HUES6 (cell line): ENCODE data around the gene CEBPB.
"Not testable (repeated sequence)": the region's sequence is repeated elsewhere in the genome, so short reads cannot be mapped to it uniquely, and the experiment has no call there.

Experiments used
- H3K27ac ChIP-seq: 2 replicates; pipeline ENCODE4 v1.7.0; 2013; ENCODE audit warnings: low read depth, mild to moderate bottlenecking, low read length, inconsistent platforms
- H3K27me3 ChIP-seq: 2 replicates; pipeline ENCODE4 v1.6.1; 2013; ENCODE audit warnings: low read length; ENCODE audit not compliant: control insufficient read depth, insufficient read depth
- H3K36me3 ChIP-seq: 2 replicates; pipeline ENCODE4 v1.6.1; 2013; ENCODE audit warnings: low read length; ENCODE audit not compliant: control insufficient read depth, insufficient read depth
- H3K4me1 ChIP-seq: 2 replicates; pipeline ENCODE4 v1.6.1; 2013; ENCODE audit warnings: low read length; ENCODE audit not compliant: control insufficient read depth, insufficient read depth
- H3K4me3 ChIP-seq: 2 replicates; pipeline ENCODE4 v1.5.1; 2013; ENCODE audit warnings: low read depth, low read length
- H3K9ac ChIP-seq: one replicate; pipeline ENCODE4 v1.6.1; 2013; ENCODE audit warnings: mild to moderate bottlenecking, low read length
- H3K9me3 ChIP-seq: 2 replicates; pipeline ENCODE4 v1.6.1; 2013; ENCODE audit warnings: low read depth, low read length; ENCODE audit not compliant: control insufficient read depth, insufficient read depth

The CEBPB gene

DNA sequence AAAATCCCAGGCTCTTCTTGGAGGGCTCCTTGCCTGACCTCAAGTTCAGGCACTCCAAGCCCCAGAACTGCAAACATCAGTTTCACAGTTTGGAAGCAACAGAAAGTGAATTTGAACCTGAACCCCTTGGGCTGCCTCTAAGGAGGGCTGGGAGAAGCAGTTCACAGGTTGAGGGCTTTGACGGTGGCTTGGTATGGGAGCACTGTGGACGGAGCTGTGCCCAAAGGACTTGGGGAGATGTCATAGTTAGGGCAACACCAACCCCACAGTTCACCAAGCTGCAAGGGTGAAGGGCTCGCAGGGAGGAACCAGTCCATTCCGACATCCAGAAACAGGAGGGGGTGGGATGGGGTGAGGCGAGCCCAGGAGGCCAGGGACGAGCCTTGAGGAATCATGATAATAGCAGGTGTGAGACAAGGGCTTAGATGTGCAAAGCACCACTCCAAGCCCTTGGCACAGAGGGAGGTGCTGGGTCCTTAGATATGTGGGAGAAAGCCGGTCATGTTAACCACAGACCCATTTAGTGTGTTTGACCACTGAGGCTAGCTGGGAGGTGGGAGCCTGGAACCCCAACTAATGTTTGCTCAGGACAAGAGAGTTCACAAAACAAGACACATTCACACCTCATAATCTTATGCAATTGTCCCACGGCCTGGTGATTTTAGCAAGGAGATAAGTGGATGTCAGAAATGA lies 4.3 kb downstream of the CEBPB start:
- no peak overlapping the region for H3K9ac ChIP-seq
- no peak overlapping the region for H3K27ac ChIP-seq
- no peaks in the 10 kb centered on the region for H3K27me3 ChIP-seq
- H3K9me3 ChIP-seq: peaks cover 7% of the 10 kb centered on the region
- H3K4me1 ChIP-seq: peaks cover 30% of the 10 kb centered on the region
- H3K36me3 ChIP-seq: no peaks in the 10 kb centered on the region
- no peak overlapping the region for H3K4me3 ChIP-seq

DNA sequence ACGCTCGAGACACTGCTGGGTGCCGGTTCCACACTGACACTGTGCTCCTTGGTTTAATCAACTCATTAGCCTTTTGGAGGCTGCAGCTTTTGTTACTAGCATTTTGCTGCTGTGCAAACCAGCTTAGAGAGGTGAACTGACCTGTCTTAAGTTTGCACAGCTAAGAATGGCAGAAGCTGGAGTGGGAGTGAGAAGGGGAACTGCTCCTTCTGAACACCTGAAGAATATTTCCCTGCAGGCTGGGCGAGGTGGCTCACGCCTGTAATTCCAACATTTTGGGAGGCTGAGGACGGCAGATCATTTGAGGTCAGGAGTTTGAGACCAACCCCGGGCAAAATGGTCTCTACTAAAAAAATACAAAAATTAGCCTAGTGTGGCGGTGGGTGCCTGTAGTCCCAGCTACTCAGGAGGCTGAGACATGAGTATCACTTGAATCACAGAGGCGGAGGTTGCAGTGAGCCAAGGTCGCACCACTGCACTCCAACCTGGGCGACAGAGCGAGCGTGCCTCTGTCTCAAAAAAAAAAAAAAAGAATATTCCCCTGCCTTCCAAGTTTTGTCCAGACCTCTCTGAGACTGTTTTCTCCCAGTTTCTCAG lies 5.0 kb downstream of the CEBPB start:
- no peak overlapping the region for H3K27ac ChIP-seq
- peaks cover 35% of the 10 kb centered on the region for H3K4me1 ChIP-seq
- no peak overlapping the region for H3K4me3 ChIP-seq
- H3K27me3 ChIP-seq: no peaks in the 10 kb centered on the region
- peaks cover 7% of the 10 kb centered on the region for H3K9me3 ChIP-seq
- no peak overlapping the region for H3K9ac ChIP-seq
- no peaks in the 10 kb centered on the region for H3K36me3 ChIP-seq

DNA sequence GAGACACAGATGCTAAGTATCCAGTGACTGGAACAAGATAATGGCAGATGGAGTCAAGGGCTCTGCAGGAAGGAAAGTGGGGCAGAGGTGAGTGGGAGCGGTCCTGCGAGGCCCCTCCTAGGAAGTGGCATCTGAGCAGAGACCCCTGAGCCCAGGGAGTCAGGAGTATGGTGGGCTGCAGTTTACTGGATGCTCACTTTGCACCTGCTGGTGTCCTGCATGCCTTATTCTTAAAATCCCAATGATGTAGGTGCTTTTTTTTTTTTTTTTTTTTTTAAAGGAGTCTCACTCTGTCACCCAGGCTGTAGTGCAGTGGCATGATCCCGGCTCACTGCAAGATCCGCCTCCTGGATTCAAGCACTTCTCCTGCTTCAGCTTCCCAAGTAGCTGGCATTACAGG lies 5.6 kb downstream of the CEBPB start:
- H3K4me3 ChIP-seq: no peak overlapping the region
- peaks cover 35% of the 10 kb centered on the region for H3K4me1 ChIP-seq
- H3K9me3 ChIP-seq: peaks cover 7% of the 10 kb centered on the region
- H3K27ac ChIP-seq: no peak overlapping the region
- no peaks in the 10 kb centered on the region for H3K27me3 ChIP-seq
- H3K36me3 ChIP-seq: no peaks in the 10 kb centered on the region
- no peak overlapping the region for H3K9ac ChIP-seq

DNA sequence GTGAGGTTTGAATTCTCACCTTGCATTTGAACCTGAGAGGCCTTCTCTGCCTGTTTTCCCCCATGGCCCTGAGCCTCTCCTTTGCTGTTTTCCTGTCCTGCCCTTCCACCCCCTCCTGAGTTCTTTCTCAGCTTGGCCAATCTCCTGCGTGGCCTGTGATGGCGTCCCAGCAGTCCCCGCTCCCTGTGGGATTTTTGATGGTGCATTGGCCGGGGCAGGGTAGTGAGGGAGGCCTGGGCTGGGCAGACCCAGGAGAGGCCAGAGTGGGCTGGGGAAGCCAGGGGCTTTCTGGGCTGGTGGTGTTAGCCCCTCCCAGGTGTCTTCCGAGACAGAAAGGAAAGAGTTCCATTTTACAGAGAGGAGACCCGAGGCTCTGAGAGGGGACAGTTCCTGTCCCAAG lies 6.3 kb downstream of the CEBPB start:
- peaks cover 35% of the 10 kb centered on the region for H3K4me1 ChIP-seq
- H3K27me3 ChIP-seq: no peaks in the 10 kb centered on the region
- no peak overlapping the region for H3K9ac ChIP-seq
- H3K36me3 ChIP-seq: no peaks in the 10 kb centered on the region
- peaks cover 7% of the 10 kb centered on the region for H3K9me3 ChIP-seq
- H3K4me3 ChIP-seq: no peak overlapping the region
- H3K27ac ChIP-seq: no peak overlapping the region

DNA sequence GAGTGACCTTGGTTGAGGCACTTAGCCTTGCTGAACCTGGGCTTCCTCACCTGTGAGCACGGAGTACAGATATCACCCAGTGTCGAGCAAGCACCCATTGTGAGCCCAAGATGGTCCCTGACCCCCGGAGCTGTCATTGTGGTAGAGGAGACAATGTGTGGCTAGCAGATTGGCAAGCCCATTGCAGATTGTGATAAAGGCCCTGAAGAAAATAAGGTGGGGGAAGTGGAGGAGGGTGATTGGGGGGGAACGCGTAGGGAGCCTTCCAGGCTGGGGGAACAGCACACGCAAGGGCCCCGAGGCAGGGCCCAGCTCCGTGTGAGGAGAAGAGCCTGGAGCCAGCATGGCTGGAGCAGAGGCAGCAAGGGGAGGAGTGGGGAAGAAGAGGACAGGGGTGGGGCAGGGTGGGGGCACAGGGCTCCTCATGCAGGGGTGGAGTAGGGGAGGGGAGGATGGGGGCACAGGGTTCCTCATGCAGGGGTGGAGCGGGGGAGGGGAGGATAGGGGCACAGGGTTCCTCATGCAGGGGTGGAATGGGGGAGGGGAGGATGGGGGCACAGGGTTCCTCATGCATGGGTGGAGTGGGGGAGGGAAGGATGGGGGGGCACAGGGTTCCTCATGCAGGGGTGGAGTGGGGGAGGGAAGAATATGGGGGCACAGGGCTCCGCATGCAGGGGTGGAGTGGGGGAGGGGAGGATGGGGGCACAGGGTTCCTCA lies 7.0 kb downstream of the CEBPB start:
- Histone ChIP-seq H3K27me3 (no peaks in the 10 kb centered on the region), H3K9me3 (peaks cover 7% of the 10 kb centered on the region), H3K27ac (no peak overlapping the region), H3K9ac (no peak overlapping the region), H3K4me3 (no peak overlapping the region), H3K36me3 (no peaks in the 10 kb centered on the region), H3K4me1 (peaks cover 35% of the 10 kb centered on the region)

DNA sequence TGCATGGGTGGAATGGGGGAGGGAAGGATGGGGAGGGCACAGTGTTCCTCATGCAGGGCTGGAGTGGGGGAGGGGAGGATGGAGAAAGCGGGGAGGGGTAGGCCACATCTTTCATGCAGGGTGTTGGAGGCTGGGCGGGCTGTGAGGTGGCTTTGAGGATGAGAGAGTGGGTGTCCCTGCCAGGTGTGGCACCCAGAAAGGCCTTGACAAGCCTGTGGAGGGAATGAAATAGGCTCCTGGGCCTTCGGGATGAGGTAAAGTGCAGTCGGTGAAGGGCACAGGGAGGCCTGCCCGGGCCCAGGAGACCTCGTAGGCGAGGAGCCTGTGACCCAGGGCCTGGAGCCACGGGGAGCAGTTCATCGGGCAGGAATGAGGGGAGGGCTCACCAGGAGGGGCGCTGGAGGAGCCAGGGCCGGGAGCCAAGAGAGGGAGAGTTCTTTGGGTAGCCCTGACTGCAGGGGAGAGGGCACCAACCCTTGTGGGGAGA lies 7.6 kb downstream of the CEBPB start:
- H3K9ac ChIP-seq: no peak overlapping the region
- H3K27ac ChIP-seq: no peak overlapping the region
- no peaks in the 10 kb centered on the region for H3K36me3 ChIP-seq
- no peak overlapping the region for H3K4me3 ChIP-seq
- peaks cover 30% of the 10 kb centered on the region for H3K4me1 ChIP-seq
- peaks cover 8% of the 10 kb centered on the region for H3K9me3 ChIP-seq
- H3K27me3 ChIP-seq: no peaks in the 10 kb centered on the region

DNA sequence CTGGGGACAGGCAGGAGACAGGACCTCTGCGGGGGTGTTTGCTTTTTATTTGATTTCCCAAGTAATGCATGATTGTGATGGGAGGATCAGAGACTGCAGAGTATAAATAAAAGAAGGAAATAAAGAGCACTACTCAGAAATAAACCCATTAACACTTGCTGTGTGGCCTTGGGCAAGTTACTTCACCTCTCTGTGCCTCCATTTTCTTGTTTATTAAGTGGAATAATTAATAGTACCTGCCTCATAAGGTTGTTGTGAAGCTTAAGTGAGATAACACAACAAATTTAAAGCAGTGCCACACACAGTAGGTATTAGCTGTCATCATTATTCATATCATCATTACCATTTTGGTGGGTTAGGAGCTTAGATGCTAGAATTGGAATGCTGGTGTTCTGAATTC lies 8.1 kb downstream of the CEBPB start:
- Histone ChIP-seq H3K4me1 (peaks cover 25% of the 10 kb centered on the region), H3K36me3 (no peaks in the 10 kb centered on the region), H3K27ac (no peak overlapping the region), H3K9me3 (peaks cover 13% of the 10 kb centered on the region), H3K9ac (no peak overlapping the region), H3K4me3 (no peak overlapping the region), H3K27me3 (no peaks in the 10 kb centered on the region)

DNA sequence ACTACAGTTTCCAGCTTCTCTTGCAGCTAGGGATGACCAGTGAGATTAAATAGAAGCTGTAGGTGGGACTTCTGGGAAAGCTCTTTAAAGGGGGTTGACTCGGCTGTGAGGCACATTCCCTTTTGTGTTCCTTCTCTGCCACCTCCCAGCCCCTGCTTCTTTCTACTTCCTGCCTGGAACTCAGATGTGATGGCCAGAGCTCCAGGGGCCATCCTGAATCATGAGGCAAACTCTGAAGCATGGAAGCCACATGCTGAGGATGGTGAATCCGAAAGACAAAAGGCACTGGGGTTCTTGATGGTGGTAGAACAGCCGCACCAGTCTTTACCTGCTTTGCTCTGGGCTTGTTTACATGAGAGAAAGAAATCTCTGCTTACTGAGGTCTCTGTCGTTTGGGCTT lies 9.1 kb downstream of the CEBPB start:
- Histone ChIP-seq H3K9me3 (peaks cover 20% of the 10 kb centered on the region), H3K36me3 (no peaks in the 10 kb centered on the region), H3K27me3 (no peaks in the 10 kb centered on the region), H3K9ac (no peak overlapping the region), H3K27ac (no peak overlapping the region), H3K4me1 (peaks cover 15% of the 10 kb centered on the region; the same call in 1 of the 2 replicates), H3K4me3 (no peak overlapping the region)

DNA sequence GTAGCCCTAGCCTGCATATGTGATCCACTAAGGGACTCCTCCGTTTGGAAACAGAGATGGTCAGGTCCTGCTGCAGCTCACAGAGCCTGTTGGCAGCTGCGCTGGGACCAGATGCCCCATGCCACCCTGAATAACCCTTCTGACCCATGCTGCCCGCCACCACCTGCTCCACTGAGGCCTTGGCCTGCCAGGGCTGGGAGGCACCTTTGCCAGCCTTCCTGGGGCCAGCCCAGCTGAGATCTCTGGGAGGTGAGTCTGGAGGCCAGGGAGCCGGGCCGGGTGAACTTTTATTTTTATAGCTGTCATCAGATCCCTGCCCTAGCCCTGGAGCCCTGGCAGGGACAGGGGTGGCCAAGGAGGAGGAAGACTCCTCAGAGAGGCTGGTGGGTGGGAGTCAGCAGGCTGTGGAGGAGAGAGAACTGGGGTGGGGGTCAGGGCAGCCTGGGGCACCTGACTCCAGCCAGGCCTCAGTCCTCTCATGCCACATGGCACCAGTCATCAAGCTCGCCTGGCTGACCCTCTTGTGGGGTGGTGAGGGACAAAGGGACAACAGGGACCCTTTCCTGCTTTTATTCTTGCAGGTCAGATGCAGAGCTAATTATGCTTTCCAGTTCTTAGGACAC lies 10.0 kb downstream of the CEBPB start:
- H3K9me3 ChIP-seq: peaks cover 20% of the 10 kb centered on the region
- H3K9ac ChIP-seq: no peak overlapping the region
- H3K4me3 ChIP-seq: no peak overlapping the region
- H3K4me1 ChIP-seq: peaks cover 6% of the 10 kb centered on the region; the same call in 1 of the 2 replicates
- H3K27ac ChIP-seq: no peak overlapping the region
- H3K27me3 ChIP-seq: no peaks in the 10 kb centered on the region
- no peaks in the 10 kb centered on the region for H3K36me3 ChIP-seq

DNA sequence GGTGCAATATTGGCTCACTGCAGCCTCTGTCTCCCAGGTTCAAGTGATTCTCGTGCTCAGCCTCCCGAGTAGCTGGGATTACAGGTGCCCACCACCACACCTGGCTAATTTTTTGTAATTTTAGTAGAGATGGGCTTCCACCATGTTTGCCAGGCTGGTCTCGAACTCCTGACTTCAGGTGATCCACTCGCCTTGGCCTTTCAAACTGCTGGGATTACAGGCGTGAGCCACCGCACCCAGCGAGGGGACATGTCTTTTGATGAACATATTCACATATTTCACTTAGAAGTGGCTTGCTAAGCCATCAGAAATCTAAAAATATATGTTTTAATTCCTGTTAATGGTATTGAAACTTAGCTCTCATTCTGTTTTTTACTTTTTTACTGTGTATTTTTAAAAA lies 11.1 kb downstream of the CEBPB start:
- not testable (repeated sequence) for H3K4me1 ChIP-seq, H3K4me3 ChIP-seq, H3K27ac ChIP-seq, H3K27me3 ChIP-seq, H3K9ac ChIP-seq, H3K36me3 ChIP-seq
- H3K9me3 ChIP-seq: peaks cover 20% of the 10 kb centered on the region

DNA sequence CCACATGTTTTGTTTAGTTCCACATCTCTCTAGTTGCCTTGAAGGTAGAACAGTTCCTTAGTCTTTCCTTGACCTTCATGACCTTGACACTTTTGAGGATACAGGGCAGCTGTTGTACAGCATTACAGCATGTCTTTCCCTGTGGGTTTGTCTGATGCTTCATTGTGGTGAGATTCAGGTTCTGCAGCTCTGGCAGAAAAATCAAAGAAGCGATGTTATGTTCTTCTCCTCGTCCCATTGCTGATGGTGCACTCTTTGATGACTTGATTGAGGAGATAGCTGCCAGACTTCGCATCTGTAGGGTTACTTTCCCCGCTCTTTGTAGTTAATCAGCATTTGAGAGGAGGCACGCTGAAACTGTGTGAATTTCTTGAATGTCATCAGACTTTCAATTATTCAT lies 12.0 kb downstream of the CEBPB start:
- H3K9me3 ChIP-seq: peaks cover 20% of the 10 kb centered on the region

More for the DNA sequence above, 12.0 kb downstream of the CEBPB start:
- Histone ChIP-seq H3K27ac (no peak overlapping the region), H3K4me1 (0 out of 2 replicates have a peak, but pooled peaks cover 5% of the 10 kb centered on the region), H3K9ac (no peak overlapping the region), H3K27me3 (no peaks in the 10 kb centered on the region), H3K36me3 (no peaks in the 10 kb centered on the region), H3K4me3 (no peak overlapping the region)
